NCI-H510A treated with DMSO at 0.1 percent for 48 hours (cell line): ENCODE results near the gene AMPD3.

Experiments used
- DNase-seq: peaks from one replicate; lab custom pipeline; 2025; lab: John Stamatoyannopoulos, UW

AMPD3 gene

GRCh38 chr11:10438458-10438857 lies 16.6 kb upstream of the AMPD3 start:
- DNase-seq = no peak

GRCh38 chr11:10439351-10439750 lies 15.7 kb upstream of the AMPD3 start:
- DNase-seq = no peak

- no peak for DNase-seq
Observed at GRCh38 chr11:10439924-10440323, 15.1 kb upstream of the AMPD3 start.

GRCh38 chr11:10440401-10440800 lies 14.7 kb upstream of the AMPD3 start:
- DNase-seq = no peak

- no peak for DNase-seq
Observed at GRCh38 chr11:10441091-10441490, 14.0 kb upstream of the AMPD3 start.

- no peak for DNase-seq
Observed at GRCh38 chr11:10441652-10442503, 13.2 kb upstream of the AMPD3 start.

GRCh38 chr11:10443152-10443551 lies 11.9 kb upstream of the AMPD3 start:
- DNase-seq = no peak

- no peak for DNase-seq
Observed at GRCh38 chr11:10443721-10444235, 11.3 kb upstream of the AMPD3 start.

- DNase-seq = no peak
Observed at GRCh38 chr11:10444725-10445315, 10.2 kb upstream of the AMPD3 start.

- no peak for DNase-seq
Observed at GRCh38 chr11:10447445-10447844, 7.6 kb upstream of the AMPD3 start.

- DNase-seq = peak; percentile 37
Observed at GRCh38 chr11:10450462-10451425, 4.3 kb upstream of the AMPD3 start.

GRCh38 chr11:10451426-10452116 lies 3.5 kb upstream of the AMPD3 start:
- DNase-seq = no peak

GRCh38 chr11:10452211-10452767 lies 2.8 kb upstream of the AMPD3 start:
- peak; percentile 4 for DNase-seq

GRCh38 chr11:10453261-10453660 lies 1.8 kb upstream of the AMPD3 start:
- no peak for DNase-seq

GRCh38 chr11:10455637-10456487 lies 798 bp downstream of the AMPD3 start:
- DNase-seq = peak; percentile 70

GRCh38 chr11:10456519-10456918 lies 1.5 kb downstream of the AMPD3 start:
- DNase-seq = peak; percentile 32

GRCh38 chr11:10457901-10458300 lies 2.8 kb downstream of the AMPD3 start:
- DNase-seq = no peak

GRCh38 chr11:10459029-10459970 lies 4.2 kb downstream of the AMPD3 start:
- no peak for DNase-seq

- no peak for DNase-seq
Observed at GRCh38 chr11:10460611-10461275, 5.7 kb downstream of the AMPD3 start.
